ENCODE data around the gene RAB6A. TPM values are rescaled to one million over a fixed set of nuclear protein-coding genes. Genes with fewer than 3 reads are reported as not detected.

Gene RAB6A
- total RNA-seq, 4 donors from 2014 or later = 96.9 to 145 (median 118) TPM

- TF ChIP-seq, protein P1, sequence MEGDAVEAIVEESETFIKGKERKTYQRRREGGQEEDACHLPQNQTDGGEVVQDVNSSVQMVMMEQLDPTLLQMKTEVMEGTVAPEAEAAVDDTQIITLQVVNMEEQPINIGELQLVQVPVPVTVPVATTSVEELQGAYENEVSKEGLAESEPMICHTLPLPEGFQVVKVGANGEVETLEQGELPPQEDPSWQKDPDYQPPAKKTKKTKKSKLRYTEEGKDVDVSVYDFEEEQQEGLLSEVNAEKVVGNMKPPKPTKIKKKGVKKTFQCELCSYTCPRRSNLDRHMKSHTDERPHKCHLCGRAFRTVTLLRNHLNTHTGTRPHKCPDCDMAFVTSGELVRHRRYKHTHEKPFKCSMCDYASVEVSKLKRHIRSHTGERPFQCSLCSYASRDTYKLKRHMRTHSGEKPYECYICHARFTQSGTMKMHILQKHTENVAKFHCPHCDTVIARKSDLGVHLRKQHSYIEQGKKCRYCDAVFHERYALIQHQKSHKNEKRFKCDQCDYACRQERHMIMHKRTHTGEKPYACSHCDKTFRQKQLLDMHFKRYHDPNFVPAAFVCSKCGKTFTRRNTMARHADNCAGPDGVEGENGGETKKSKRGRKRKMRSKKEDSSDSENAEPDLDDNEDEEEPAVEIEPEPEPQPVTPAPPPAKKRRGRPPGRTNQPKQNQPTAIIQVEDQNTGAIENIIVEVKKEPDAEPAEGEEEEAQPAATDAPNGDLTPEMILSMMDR (IDR thresholded peaks at IDR 0.05; ENCODE audit: low read depth) = no peak
Measured at GRCh38 chr11:73629907-73630306, 131.0 kb downstream of the RAB6A start.

- TF ChIP-seq, protein P1 (IDR thresholded peaks at IDR 0.05; ENCODE audit: low read depth) = no peak
Measured at GRCh38 chr11:73625696-73626318, 135.1 kb downstream of the RAB6A start.

Other genes with a start within 250 kb of the RAB6A start
- gene FAM168A, start 163.0 kb downstream of the RAB6A start, total RNA-seq = 10 to 100 TPM; 17.9 to 33.2 (median 24.7) TPM
- 1 to 10 TPM in 1 of 4 donors, under 1 TPM in 1, not detected in 2; 0.88 to 1.7 TPM for gene PLEKHB1, start 114.5 kb downstream of the RAB6A start, total RNA-seq
- 10 to 100 TPM in 3 of 4 donors, 1 to 10 TPM in 1; 8.2 to 12.4 (median 10.6) TPM for gene MRPL48, start 26.8 kb upstream of the RAB6A start, total RNA-seq
- 10 to 100 TPM; 41.4 to 69.0 (median 53.8) TPM for gene COA4, start 115.8 kb upstream of the RAB6A start, total RNA-seq
- gene PAAF1, start 115.9 kb upstream of the RAB6A start, total RNA-seq = 10 to 100 TPM in 3 of 4 donors, 1 to 10 TPM in 1; 8.2 to 28.4 (median 20.6) TPM
- gene DNAJB13, start 190.0 kb upstream of the RAB6A start, total RNA-seq = not detected
- gene UCP2, start 221.8 kb upstream of the RAB6A start, total RNA-seq = 100 to 1,000 TPM in 2 of 4 donors, 10 to 100 TPM in 2; 43.6 to 127 (median 110) TPM
- gene UCP3, start 248.0 kb upstream of the RAB6A start, total RNA-seq = 1 to 10 TPM in 1 of 4 donors, under 1 TPM in 3; 0.44 to 1.7 (median 0.78) TPM

Data from subcutaneous adipose tissue (tissue), 4 donors.